Liver (tissue), 9 donors: ENCODE data around the gene TMEM236. TPM values are rescaled to one million over a fixed set of nuclear protein-coding genes. Genes with fewer than 3 reads are reported as not detected.

Source experiments
- DNase-seq: peaks from one replicate; pipeline ENCODE4 v3.0.0-alpha.2; 2017; ENCODE audit warnings: low spot score
- H3K27ac ChIP-seq, 2 donors: one replicate each; pipeline ENCODE4 v1.7.0; 2013; ENCODE audit warnings: inconsistent platforms in 2 of 2, low read length in 2 of 2, control low read depth in 1 of 2, low read depth in 1 of 2, mild to moderate bottlenecking in 1 of 2
- H3K27me3 ChIP-seq, 4 donors: one replicate each; pipeline versions ENCODE4 v1.6.1 to v1.7.0; 2013; ENCODE audit warnings: low read length in 3 of 4, inconsistent platforms in 1 of 4, mild to moderate bottlenecking in 1 of 4, moderate library complexity in 1 of 4; ENCODE audit not compliant: control insufficient read depth in 4 of 4, insufficient read depth in 4 of 4
- H3K36me3 ChIP-seq, 4 donors: one replicate each; pipeline versions ENCODE4 v1.6.1 to v1.7.0; 2013; ENCODE audit warnings: low read length in 3 of 4, mild to moderate bottlenecking in 3 of 4, low read depth in 1 of 4, moderate library complexity in 1 of 4; ENCODE audit not compliant: control insufficient read depth in 4 of 4, insufficient read depth in 3 of 4
- H3K4me1 ChIP-seq, 4 donors: one replicate each; pipeline versions ENCODE4 v1.6.1 to v1.7.0; 2013; ENCODE audit warnings: low read length in 3 of 4, mild to moderate bottlenecking in 3 of 4, moderate library complexity in 1 of 4; ENCODE audit not compliant: control insufficient read depth in 4 of 4, insufficient read depth in 4 of 4
- H3K4me3 ChIP-seq, 3 donors: one replicate each; pipeline versions ENCODE4 v1.6.1 to v1.7.0; 2013; ENCODE audit warnings: low read length in 3 of 3, control low read depth in 1 of 3, low read depth in 1 of 3, mild to moderate bottlenecking in 1 of 3
- H3K9ac ChIP-seq, 2 donors: one replicate each; pipeline ENCODE4 v1.7.0; 2013; ENCODE audit warnings: low read length in 2 of 2, mild to moderate bottlenecking in 2 of 2, moderate library complexity in 2 of 2, control low read depth in 1 of 2, low read depth in 1 of 2
- H3K9me3 ChIP-seq, 4 donors: one replicate each; pipeline versions ENCODE4 v1.6.1 to v1.7.0; 2013; ENCODE audit warnings: low read length in 3 of 4; ENCODE audit not compliant: control insufficient read depth in 4 of 4
- EGR1 ChIP-seq, 2 donors: IDR thresholded peaks; 2 replicates each; pipeline ENCODE4 v1.6.1; 2016 to 2018; ENCODE audit warnings: antibody characterized with exemption in 2 of 2, low read depth in 2 of 2
- FOXA1 ChIP-seq: IDR thresholded peaks from 2 replicates; pipeline ENCODE4 v1.6.1; 2016; ENCODE audit warnings: antibody characterized with exemption
- FOXA2 ChIP-seq: IDR thresholded peaks from 2 replicates; pipeline ENCODE4 v1.6.1; 2016; ENCODE audit warnings: antibody characterized with exemption
- GABPA ChIP-seq, 2 donors: IDR thresholded peaks in 1 of 2; conservative IDR thresholded peaks in 1 of 2; 2 replicates each; pipeline ENCODE4 v1.6.1; 2016; ENCODE audit warnings: antibody characterized with exemption in 2 of 2, mild to moderate bottlenecking in 1 of 2, moderate library complexity in 1 of 2
- HNF4A ChIP-seq, 2 donors: conservative IDR thresholded peaks; 2 replicates each; pipeline ENCODE4 v1.6.1; 2016; ENCODE audit warnings: antibody characterized with exemption in 2 of 2, mild to moderate bottlenecking in 2 of 2
- HNF4G ChIP-seq: IDR thresholded peaks from 2 replicates; pipeline ENCODE4 v1.6.1; 2016; ENCODE audit warnings: antibody characterized with exemption
- JUND ChIP-seq, 2 donors: IDR thresholded peaks; 2 replicates each; pipeline ENCODE4 v1.6.1; 2016; ENCODE audit warnings: antibody characterized with exemption in 2 of 2
- NR2F2 ChIP-seq: IDR thresholded peaks from 2 replicates; pipeline ENCODE4 v1.6.1; 2016; ENCODE audit warnings: antibody characterized with exemption
- RAD21 ChIP-seq, 2 donors: IDR thresholded peaks; 2 replicates each; pipeline ENCODE4 v1.6.1; 2016; ENCODE audit warnings: antibody characterized with exemption in 2 of 2, mild to moderate bottlenecking in 2 of 2
- REST ChIP-seq: IDR thresholded peaks from 2 replicates; pipeline ENCODE4 v1.6.1; 2016; ENCODE audit warnings: antibody characterized with exemption, mild to moderate bottlenecking
- RXRA ChIP-seq, 2 donors: IDR thresholded peaks; 2 replicates each; pipeline ENCODE4 v1.6.1; 2017 to 2018; ENCODE audit warnings: antibody characterized with exemption in 2 of 2, mild to moderate bottlenecking in 1 of 2
- SP1 ChIP-seq: IDR thresholded peaks from 2 replicates; pipeline ENCODE4 v1.6.1; 2018; ENCODE audit warnings: antibody characterized with exemption, mild to moderate bottlenecking
- TAF1 ChIP-seq: conservative IDR thresholded peaks from 2 replicates; pipeline ENCODE4 v1.6.1; 2016; ENCODE audit warnings: antibody characterized with exemption, mild to moderate bottlenecking
- YY1 ChIP-seq: IDR thresholded peaks from 2 replicates; pipeline ENCODE4 v1.6.1; 2016; ENCODE audit warnings: antibody characterized with exemption, mild to moderate bottlenecking
- ZBTB33 ChIP-seq: IDR thresholded peaks from 2 replicates; pipeline ENCODE4 v1.6.1; 2016; ENCODE audit warnings: antibody characterized with exemption
- WGBS: extraction: QIAGEN DNeasy Blood & Tissue Kit; methylation state at CpG from one replicate; pipeline ENCODE4 v1.1.7; 2013; 5-methylcytosine and 5-hydroxymethylcytosine counted together
- polyA plus RNA-seq, 2 donors: library from polyadenylated mRNA; stranded (reverse) in 1 of 2; unstranded in 1 of 2; fragments of 200-250 nt in 1 of 2; fragments of >200 nt in 1 of 2; fragmentation: Nextera tagmentation in 1 of 2; extraction: Ambion mirVana in 1 of 2; gene quantifications; one replicate each; pipeline versions ENCODE4 v1.2.1 to v1.2.3, GENCODE V29; 2013 to 2015
- total RNA-seq, 2 donors: library from RNA; depleted of rRNA; stranded (reverse); fragments of >200 nt; gene quantifications; one replicate each; pipeline ENCODE4 v1.2.3, GENCODE V29; 2014
- TF ChIP-seq, protein P1 (sequence below): IDR thresholded peaks from 2 replicates; pipeline ENCODE4 v1.6.1; 2016; ENCODE audit warnings: antibody characterized with exemption
- TF ChIP-seq, protein P2 (sequence below): IDR thresholded peaks from 2 replicates; pipeline ENCODE4 v1.6.1; 2016; ENCODE audit warnings: antibody characterized with exemption
- TF ChIP-seq, protein P3 (sequence below): fragments of 150-350 bp; IDR thresholded peaks from 2 replicates; pipeline ENCODE4 v1.5.1; 2017; ENCODE audit warnings: improper control_type of control experiment, low read depth, low read length; ENCODE audit not compliant: missing input control
- donor health status: healthy.
- donor health status: healthy.
- donor health status: healthy.
- donor health status: healthy.
- donor health status: healthy.

Gene TMEM236
- total and polyA plus RNA-seq, 4 donors = 0.07 to 0.28 (median 0.12) TPM

- whole genome bisulfite sequencing = 95% methylated on average over 7 of the region's 7 CpGs
- H3K27ac ChIP-seq = no peak overlapping the region
- H3K27me3 ChIP-seq = no peaks in the 10 kb centered on the region
- no peak overlapping the region for H3K9ac ChIP-seq
- TF ChIP-seq GABPA (IDR thresholded peaks at IDR 0.05 in 1 of 2, conservative IDR thresholded peaks at IDR 0.05 in 1 of 2) = no peak
- no peak for TF ChIP-seq RXRA (IDR thresholded peaks at IDR 0.05)
- no peak for TF ChIP-seq NR2F2
- no peak for TF ChIP-seq FOXA2
- no peak for TF ChIP-seq HNF4G
- TF ChIP-seq, protein P1, sequence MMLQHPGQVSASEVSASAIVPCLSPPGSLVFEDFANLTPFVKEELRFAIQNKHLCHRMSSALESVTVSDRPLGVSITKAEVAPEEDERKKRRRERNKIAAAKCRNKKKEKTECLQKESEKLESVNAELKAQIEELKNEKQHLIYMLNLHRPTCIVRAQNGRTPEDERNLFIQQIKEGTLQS = no peak
- TF ChIP-seq REST = no peak
- TF ChIP-seq YY1 = no peak
- TF ChIP-seq ZBTB33 = no peak
- TF ChIP-seq FOXA1 = no peak
- TF ChIP-seq RAD21 (IDR thresholded peaks at IDR 0.05) = no peak
- no peak for TF ChIP-seq JUND (IDR thresholded peaks at IDR 0.05)
- no peak for TF ChIP-seq EGR1 (IDR thresholded peaks at IDR 0.05; ENCODE audit: low read depth in 2 of 2)
- TF ChIP-seq TAF1 = no peak
- no peak for TF ChIP-seq HNF4A (conservative IDR thresholded peaks at IDR 0.05)
- no peaks in the 10 kb centered on the region for H3K36me3 ChIP-seq
- no peaks in the 10 kb centered on the region for H3K4me1 ChIP-seq
- H3K4me3 ChIP-seq = no peak overlapping the region
- DNase-seq = no peak
- H3K9me3 ChIP-seq = no peaks in the 10 kb centered on the region
These were observed 26.3 kb upstream of the TMEM236 start for GRCh38 chr10:17725703-17726102.

GRCh38 chr10:17729630-17730029, 22.4 kb upstream of the TMEM236 start:
- no peaks in the 10 kb centered on the region for H3K36me3 ChIP-seq

More at GRCh38 chr10:17729630-17730029, 22.4 kb upstream of the TMEM236 start:
- Histone ChIP-seq H3K4me3 (no peak overlapping the region), H3K27ac (no peak overlapping the region), H3K9ac (no peak overlapping the region), H3K4me1 (no peaks in the 10 kb centered on the region), H3K27me3 (no peaks in the 10 kb centered on the region), H3K9me3 (no peaks in the 10 kb centered on the region)
- TF ChIP-seq SP1 (no peak), RAD21 (IDR thresholded peaks at IDR 0.05) (no peak), ZBTB33 (no peak), TAF1 (no peak), REST (no peak), HNF4G (no peak), JUND (IDR thresholded peaks at IDR 0.05) (no peak), NR2F2 (no peak), FOXA1 (no peak), RXRA (IDR thresholded peaks at IDR 0.05) (no peak), YY1 (no peak), EGR1 (IDR thresholded peaks at IDR 0.05; ENCODE audit: low read depth in 2 of 2) (no peak), FOXA2 (no peak)
- TF ChIP-seq, protein P2, sequence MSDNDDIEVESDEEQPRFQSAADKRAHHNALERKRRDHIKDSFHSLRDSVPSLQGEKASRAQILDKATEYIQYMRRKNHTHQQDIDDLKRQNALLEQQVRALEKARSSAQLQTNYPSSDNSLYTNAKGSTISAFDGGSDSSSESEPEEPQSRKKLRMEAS = no peak
- TF ChIP-seq, protein P1 = no peak
- TF ChIP-seq, protein P3, sequence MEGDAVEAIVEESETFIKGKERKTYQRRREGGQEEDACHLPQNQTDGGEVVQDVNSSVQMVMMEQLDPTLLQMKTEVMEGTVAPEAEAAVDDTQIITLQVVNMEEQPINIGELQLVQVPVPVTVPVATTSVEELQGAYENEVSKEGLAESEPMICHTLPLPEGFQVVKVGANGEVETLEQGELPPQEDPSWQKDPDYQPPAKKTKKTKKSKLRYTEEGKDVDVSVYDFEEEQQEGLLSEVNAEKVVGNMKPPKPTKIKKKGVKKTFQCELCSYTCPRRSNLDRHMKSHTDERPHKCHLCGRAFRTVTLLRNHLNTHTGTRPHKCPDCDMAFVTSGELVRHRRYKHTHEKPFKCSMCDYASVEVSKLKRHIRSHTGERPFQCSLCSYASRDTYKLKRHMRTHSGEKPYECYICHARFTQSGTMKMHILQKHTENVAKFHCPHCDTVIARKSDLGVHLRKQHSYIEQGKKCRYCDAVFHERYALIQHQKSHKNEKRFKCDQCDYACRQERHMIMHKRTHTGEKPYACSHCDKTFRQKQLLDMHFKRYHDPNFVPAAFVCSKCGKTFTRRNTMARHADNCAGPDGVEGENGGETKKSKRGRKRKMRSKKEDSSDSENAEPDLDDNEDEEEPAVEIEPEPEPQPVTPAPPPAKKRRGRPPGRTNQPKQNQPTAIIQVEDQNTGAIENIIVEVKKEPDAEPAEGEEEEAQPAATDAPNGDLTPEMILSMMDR = no peak
- WGBS = 95% methylated on average over 6 of the region's 6 CpGs
- DNase-seq = no peak
